Activated naive CD4-positive, alpha-beta T cell treated with anti-CD3 and anti-CD28 coated beads, Interleukin-2, amount 10 ng/mL, durations not matched to agents 7 days and 5 days (primary cell): ENCODE results near the gene ALOX12B.
"Not testable (repeated sequence)": the region's sequence is repeated elsewhere in the genome, so short reads cannot be mapped to it uniquely, and the experiment has no call there.

ENCODE experiments used
- CTCF ChIA-PET: fragments of 350-600 bp; sonication (Branson Sonifier 250); formaldehyde crosslinking; loops from one replicate; lab custom pipeline; 2021; ENCODE audit warnings: antibody characterized with exemption; lab: Charles Lee
- DNase-seq: peaks from one replicate; pipeline ENCODE4 v3.0.0-alpha.2; 2020
- H3K27ac Mint-ChIP-seq: one replicate; pipeline ENCODE4 v1.8.0; 2021; ENCODE audit warnings: mild to moderate bottlenecking, moderate library complexity, mixed read lengths
- H3K27me3 Mint-ChIP-seq: one replicate; pipeline ENCODE4 v1.8.0; 2021; ENCODE audit warnings: mild to moderate bottlenecking, mixed read lengths
- H3K36me3 Mint-ChIP-seq: one replicate; pipeline ENCODE4 v1.8.0; 2021; ENCODE audit warnings: mixed read lengths
- H3K4me1 Mint-ChIP-seq: one replicate; pipeline ENCODE4 v1.8.0; 2021; ENCODE audit warnings: mixed read lengths
- H3K4me3 Mint-ChIP-seq: one replicate; pipeline ENCODE4 v1.8.0; 2021; ENCODE audit warnings: mild to moderate bottlenecking, moderate library complexity, mixed read lengths
- H3K9me3 Mint-ChIP-seq: one replicate; pipeline ENCODE4 v1.8.0; 2021; ENCODE audit warnings: mixed read lengths

The ALOX12B gene

GRCh38 chr17:8061851-8062250 is 25.7 kb downstream of the ALOX12B start:
- H3K27me3 Mint-ChIP-seq = peaks cover 92% of the 10 kb centered on the region
- not testable (repeated sequence) for H3K36me3 Mint-ChIP-seq, H3K4me1 Mint-ChIP-seq, H3K9me3 Mint-ChIP-seq, H3K4me3 Mint-ChIP-seq, H3K27ac Mint-ChIP-seq, DNase-seq
- CTCF ChIA-PET = interaction anchor here (0.7 to 8.4 kb wide), 12 partner anchors 10 to 724 kb away, joined by 3 to 134 read pairs (median 4); no protein-coding TSS in a partner anchor

- Mint-ChIP-seq H3K27me3 (peaks cover 91% of the 10 kb centered on the region), H3K27ac (no peak overlapping the region), H3K4me3 (no peak overlapping the region), H3K36me3 (no peaks in the 10 kb centered on the region), H3K9me3 (no peaks in the 10 kb centered on the region), H3K4me1 (peaks cover 15% of the 10 kb centered on the region)
- CTCF ChIA-PET = interaction anchor here (0.5 to 8.4 kb wide), 26 partner anchors 8 to 301 kb away, joined by 3 to 134 read pairs (median 4); partner anchors contain the start of gene GUCY2D
- peak; percentile 65 for DNase-seq
Observed at GRCh38 chr17:8060274-8060673, 27.2 kb downstream of the ALOX12B start.

- no peak overlapping the region for H3K4me3 Mint-ChIP-seq
- CTCF ChIA-PET = interaction anchor here (0.8 to 8.4 kb wide), 15 partner anchors 12 to 225 kb away, joined by 3 to 134 read pairs (median 5); partner anchors contain the start of gene KDM6B
- H3K27ac Mint-ChIP-seq = no peak overlapping the region
- peaks cover 15% of the 10 kb centered on the region for H3K4me1 Mint-ChIP-seq
- H3K27me3 Mint-ChIP-seq = peaks cover 89% of the 10 kb centered on the region
- no peaks in the 10 kb centered on the region for H3K36me3 Mint-ChIP-seq
- no peaks in the 10 kb centered on the region for H3K9me3 Mint-ChIP-seq
- DNase-seq = peak; percentile 17
Observed at GRCh38 chr17:8059131-8059530, 28.4 kb downstream of the ALOX12B start.

- Mint-ChIP-seq H3K4me3 (no peak overlapping the region), H3K27me3 (peaks cover 74% of the 10 kb centered on the region), H3K4me1 (peaks cover 15% of the 10 kb centered on the region), H3K27ac (no peak overlapping the region), H3K9me3 (no peaks in the 10 kb centered on the region), H3K36me3 (no peaks in the 10 kb centered on the region)
- DNase-seq = peak; percentile 52
- CTCF ChIA-PET = interaction anchor here (0.6 to 8.4 kb wide), 22 partner anchors 8 to 344 kb away, joined by 3 to 134 read pairs (median 4); partner anchors contain the start of genes CNTROB, KDM6B and RNF227
Observed at GRCh38 chr17:8057691-8058114, 29.8 kb downstream of the ALOX12B start.

- no peak overlapping the region for H3K4me3 Mint-ChIP-seq
- no peak for DNase-seq
- H3K36me3 Mint-ChIP-seq = no peaks in the 10 kb centered on the region
- H3K9me3 Mint-ChIP-seq = no peaks in the 10 kb centered on the region
- H3K4me1 Mint-ChIP-seq = peaks cover 15% of the 10 kb centered on the region
- H3K27ac Mint-ChIP-seq = no peak overlapping the region
- peaks cover 68% of the 10 kb centered on the region for H3K27me3 Mint-ChIP-seq
- CTCF ChIA-PET = interaction anchor here (0.7 to 8.4 kb wide), 25 partner anchors 9 to 343 kb away, joined by 3 to 134 read pairs (median 4); partner anchors contain the start of genes CNTROB, KDM6B and RNF227
Observed at GRCh38 chr17:8056976-8057625, 30.4 kb downstream of the ALOX12B start.

GRCh38 chr17:8056232-8056975 is 31.1 kb downstream of the ALOX12B start:
- Mint-ChIP-seq H3K4me1 (peaks cover 15% of the 10 kb centered on the region), H3K27ac (no peak overlapping the region), H3K36me3 (no peaks in the 10 kb centered on the region), H3K4me3 (no peak overlapping the region), H3K9me3 (no peaks in the 10 kb centered on the region), H3K27me3 (peaks cover 62% of the 10 kb centered on the region)
- peak; percentile 47 for DNase-seq
- CTCF ChIA-PET = interaction anchor here (0.6 to 8.4 kb wide), 23 partner anchors 9 to 314 kb away, joined by 3 to 134 read pairs (median 3); partner anchors contain the start of genes CNTROB and RNF227

- Mint-ChIP-seq H3K27ac (no peak overlapping the region), H3K27me3 (peaks cover 60% of the 10 kb centered on the region), H3K9me3 (no peaks in the 10 kb centered on the region), H3K36me3 (no peaks in the 10 kb centered on the region), H3K4me3 (no peak overlapping the region), H3K4me1 (peaks cover 15% of the 10 kb centered on the region)
- no peak for DNase-seq
- CTCF ChIA-PET = interaction anchor here (0.6 to 8.4 kb wide), 15 partner anchors 9 to 143 kb away, joined by 3 to 134 read pairs (median 3); partner anchors contain the start of gene RNF227
Observed at GRCh38 chr17:8055851-8056231, 31.7 kb downstream of the ALOX12B start.

- DNase-seq = peak; percentile 14
- Mint-ChIP-seq H3K4me3 (no peak overlapping the region), H3K27ac (no peak overlapping the region), H3K4me1 (peaks cover 12% of the 10 kb centered on the region), H3K9me3 (no peaks in the 10 kb centered on the region), H3K27me3 (peaks cover 45% of the 10 kb centered on the region), H3K36me3 (no peaks in the 10 kb centered on the region)
- CTCF ChIA-PET = interaction anchor here (0.6 kb wide), 1 partner anchor 20 kb away, joined by 4 read pairs; no protein-coding TSS in a partner anchor
Observed at GRCh38 chr17:8053600-8053999, 33.9 kb downstream of the ALOX12B start.

GRCh38 chr17:8052256-8053252 is 35.0 kb downstream of the ALOX12B start:
- H3K27me3 Mint-ChIP-seq = peaks cover 37% of the 10 kb centered on the region
- H3K27ac Mint-ChIP-seq = no peak overlapping the region
- peaks cover 12% of the 10 kb centered on the region for H3K4me1 Mint-ChIP-seq
- CTCF ChIA-PET = interaction anchor here (0.8 to 1.0 kb wide), 2 partner anchors 8 to 11 kb away, joined by 3 to 4 read pairs; no protein-coding TSS in a partner anchor
- H3K4me3 Mint-ChIP-seq = no peak overlapping the region
- DNase-seq = peak; percentile 2
- no peaks in the 10 kb centered on the region for H3K36me3 Mint-ChIP-seq
- H3K9me3 Mint-ChIP-seq = no peaks in the 10 kb centered on the region

- Mint-ChIP-seq H3K36me3 (no peaks in the 10 kb centered on the region), H3K4me1 (peaks cover 11% of the 10 kb centered on the region), H3K9me3 (no peaks in the 10 kb centered on the region), H3K27me3 (peaks cover 35% of the 10 kb centered on the region), H3K4me3 (no peak overlapping the region), H3K27ac (no peak overlapping the region)
- peak; percentile 1 for DNase-seq
- CTCF ChIA-PET = interaction anchor here (0.8 to 1.0 kb wide), 2 partner anchors 9 to 10 kb away, joined by 3 to 4 read pairs; no protein-coding TSS in a partner anchor
Observed at GRCh38 chr17:8051831-8052230, 35.7 kb downstream of the ALOX12B start.

- Mint-ChIP-seq H3K27ac (no peak overlapping the region), H3K4me3 (no peak overlapping the region), H3K4me1 (no peaks in the 10 kb centered on the region), H3K27me3 (peaks cover 30% of the 10 kb centered on the region), H3K9me3 (no peaks in the 10 kb centered on the region), H3K36me3 (no peaks in the 10 kb centered on the region)
- CTCF ChIA-PET = no interaction called here
- no peak for DNase-seq
Observed at GRCh38 chr17:8048736-8049135, 38.8 kb downstream of the ALOX12B start.

GRCh38 chr17:8048236-8048635 is 39.3 kb downstream of the ALOX12B start:
- CTCF ChIA-PET = interaction anchor here (1.4 to 1.5 kb wide), 2 partner anchors 9 to 11 kb away, joined by 3 to 4 read pairs; no protein-coding TSS in a partner anchor
- Mint-ChIP-seq H3K27ac (no peak overlapping the region), H3K4me1 (no peaks in the 10 kb centered on the region), H3K36me3 (no peaks in the 10 kb centered on the region), H3K4me3 (no peak overlapping the region), H3K27me3 (peaks cover 30% of the 10 kb centered on the region), H3K9me3 (no peaks in the 10 kb centered on the region)
- no peak for DNase-seq

GRCh38 chr17:8047769-8048110 is 39.8 kb downstream of the ALOX12B start:
- H3K27ac Mint-ChIP-seq = no peak overlapping the region
- peaks cover 30% of the 10 kb centered on the region for H3K27me3 Mint-ChIP-seq
- no peak overlapping the region for H3K4me3 Mint-ChIP-seq
- H3K4me1 Mint-ChIP-seq = no peaks in the 10 kb centered on the region
- H3K36me3 Mint-ChIP-seq = no peaks in the 10 kb centered on the region
- no peaks in the 10 kb centered on the region for H3K9me3 Mint-ChIP-seq
- CTCF ChIA-PET = interaction anchor here (1.4 to 1.5 kb wide), 2 partner anchors 10 to 12 kb away, joined by 3 to 4 read pairs; no protein-coding TSS in a partner anchor
- no peak for DNase-seq
